Activated B cell treated with CpG ODN at 0.5 μM for 24 hours (primary cell): Measurements from ENCODE around the gene HOXD11. TPM values are rescaled to one million over a fixed set of nuclear protein-coding genes. Genes with fewer than 3 reads are reported as not detected.

ENCODE experiments used
- ATAC-seq: fragments of 200-7000 bp; cut with Tn5 transposase; one replicate; pipeline ENCODE4 v1.10.0; 2021; ENCODE audit warnings: low read depth, mild to moderate bottlenecking, moderate library complexity
- CTCF ChIA-PET: fragments of 350-600 bp; sonication (Branson Sonifier 250); formaldehyde crosslinking; loops from one replicate; lab custom pipeline; 2021; ENCODE audit warnings: antibody characterized with exemption; lab: Charles Lee
- POLR2A ChIA-PET: fragments of 350-600 bp; sonication (Branson Sonifier 250); formaldehyde crosslinking; loops from one replicate; lab custom pipeline; 2021; ENCODE audit warnings: antibody characterized with exemption; lab: Charles Lee
- DNase-seq: peaks from one replicate; pipeline ENCODE4 v3.0.0; 2022
- H3K27ac Mint-ChIP-seq: one replicate; pipeline ENCODE4 v1.8.0; 2020; ENCODE audit warnings: mixed read lengths
- H3K27me3 Mint-ChIP-seq: one replicate; pipeline ENCODE4 v1.8.0; 2021; ENCODE audit warnings: mixed read lengths
- H3K36me3 Mint-ChIP-seq: one replicate; pipeline ENCODE4 v1.8.0; 2021; ENCODE audit warnings: low read depth, mixed read lengths
- H3K4me1 Mint-ChIP-seq: one replicate; pipeline ENCODE4 v1.8.0; 2021; ENCODE audit warnings: mixed read lengths
- H3K4me3 Mint-ChIP-seq: one replicate; pipeline ENCODE4 v1.8.0; 2020; ENCODE audit warnings: mild to moderate bottlenecking, mixed read lengths
- H3K9me3 Mint-ChIP-seq: one replicate; pipeline ENCODE4 v1.8.0; 2020; ENCODE audit warnings: mixed read lengths
- CTCF ChIP-seq: fragments of 200-600 bp; IDR thresholded peaks from one replicate; pipeline ENCODE4 v1.8.0; 2022; ENCODE audit warnings: antibody characterized with exemption, mild to moderate bottlenecking
- intact Hi-C: fragments of 100-400 bp; cut with micrococcal nuclease; formaldehyde crosslinking; loops from one replicate; pipeline ENCODE4 v1.15.1; 2024
- total RNA-seq: library from RNA; stranded (reverse); gene quantifications from 2 replicates; pipeline ENCODE4 v1.2.3, GENCODE V29; 2022

Gene HOXD11
- not detected in 2 replicates for total RNA-seq

- CTCF ChIA-PET: no interaction called here
These were observed at the start of gene HOXD11 for GRCh38 chr2:176106581-176107539. HOXD11 (plus strand) TSS chr2:176107280; CDS start chr2:176107356, 76 bp downstream.

GRCh38 chr2:176063958-176064357 is 43.1 kb upstream of the HOXD11 start:
- Mint-ChIP-seq H3K27ac (no peak overlapping the region), H3K36me3 (no peaks in the 10 kb centered on the region), H3K27me3 (peaks cover 50% of the 10 kb centered on the region), H3K4me1 (peaks cover 3% of the 10 kb centered on the region), H3K9me3 (no peaks in the 10 kb centered on the region), H3K4me3 (no peak overlapping the region)
- POLR2A ChIA-PET: no interaction called here
- DNase-seq (no peak), ATAC-seq (no peak)
- intact Hi-C loops: no loop called here
- CTCF ChIA-PET: no interaction called here
- TF ChIP-seq CTCF: no peak

More at GRCh38 chr2:176106581-176107539, at the start of gene HOXD11:
- H3K4me3 Mint-ChIP-seq: peak within 1 kb of the TSS; percentile 59
- intact Hi-C loops: no loop called here
- no peak for DNase-seq
- ATAC-seq: no peak
- no peaks in the 10 kb centered on the region for H3K36me3 Mint-ChIP-seq
- peaks cover 17% of the 10 kb centered on the region for H3K4me1 Mint-ChIP-seq
- POLR2A ChIA-PET: no interaction called here
- H3K27me3 Mint-ChIP-seq: peaks cover 72% of the 10 kb centered on the region
- peaks cover 3% of the 10 kb centered on the region for H3K9me3 Mint-ChIP-seq
- no peak for TF ChIP-seq CTCF
- H3K27ac Mint-ChIP-seq: peak within 1 kb of the TSS; percentile 9

- H3K9me3 Mint-ChIP-seq: no peaks in the 10 kb centered on the region
- ChIA-PET POLR2A (no interaction called here), CTCF (no interaction called here)
- H3K27ac Mint-ChIP-seq: no peak overlapping the region
- H3K36me3 Mint-ChIP-seq: no peaks in the 10 kb centered on the region
- intact Hi-C loops: no loop called here
- H3K4me1 Mint-ChIP-seq: peaks cover 3% of the 10 kb centered on the region
- DNase-seq: no peak
- H3K27me3 Mint-ChIP-seq: peaks cover 68% of the 10 kb centered on the region
- H3K4me3 Mint-ChIP-seq: no peak overlapping the region
- no peak for TF ChIP-seq CTCF
- ATAC-seq: no peak
These were observed 40.2 kb upstream of the HOXD11 start for GRCh38 chr2:176066645-176067588.

- Mint-ChIP-seq H3K36me3 (no peaks in the 10 kb centered on the region), H3K4me1 (peaks cover 3% of the 10 kb centered on the region), H3K27me3 (peaks cover 68% of the 10 kb centered on the region), H3K4me3 (no peak overlapping the region), H3K9me3 (no peaks in the 10 kb centered on the region), H3K27ac (no peak overlapping the region)
- CTCF ChIA-PET: no interaction called here
- ATAC-seq (no peak), DNase-seq (no peak)
- intact Hi-C loops: no loop called here
- no peak for TF ChIP-seq CTCF
- POLR2A ChIA-PET: no interaction called here
These were observed 39.3 kb upstream of the HOXD11 start for GRCh38 chr2:176067589-176068418.
